ENCODE measurements around the gene LSS. TPM values are rescaled to one million over a fixed set of nuclear protein-coding genes. Genes with fewer than 3 reads are reported as not detected.

LSS gene
- total RNA-seq, 1 experiment from 2014 or later: 45.7 TPM

DNA sequence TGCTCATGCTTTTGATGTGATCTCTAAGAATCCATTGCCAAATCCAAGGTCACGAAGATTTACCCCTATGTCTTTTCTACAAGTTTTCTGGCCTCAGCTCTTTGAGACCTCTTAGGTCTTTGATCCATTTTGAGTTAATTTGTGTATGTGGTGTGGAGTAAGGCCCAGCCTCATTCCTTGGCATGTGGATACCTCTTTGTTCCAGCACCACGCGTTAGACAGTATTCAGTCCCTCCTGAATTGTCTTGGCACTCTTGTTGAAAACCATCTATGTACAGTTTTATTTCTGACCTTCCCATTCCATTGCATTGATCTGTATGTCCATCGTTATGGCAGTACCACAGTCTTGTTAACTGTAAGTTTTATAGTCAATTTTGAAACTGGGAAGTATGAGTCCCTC, 65.2 kb downstream of the LSS start:
- no peak overlapping the region for H2AFZ ChIP-seq (ENCODE audit: low read length)

DNA sequence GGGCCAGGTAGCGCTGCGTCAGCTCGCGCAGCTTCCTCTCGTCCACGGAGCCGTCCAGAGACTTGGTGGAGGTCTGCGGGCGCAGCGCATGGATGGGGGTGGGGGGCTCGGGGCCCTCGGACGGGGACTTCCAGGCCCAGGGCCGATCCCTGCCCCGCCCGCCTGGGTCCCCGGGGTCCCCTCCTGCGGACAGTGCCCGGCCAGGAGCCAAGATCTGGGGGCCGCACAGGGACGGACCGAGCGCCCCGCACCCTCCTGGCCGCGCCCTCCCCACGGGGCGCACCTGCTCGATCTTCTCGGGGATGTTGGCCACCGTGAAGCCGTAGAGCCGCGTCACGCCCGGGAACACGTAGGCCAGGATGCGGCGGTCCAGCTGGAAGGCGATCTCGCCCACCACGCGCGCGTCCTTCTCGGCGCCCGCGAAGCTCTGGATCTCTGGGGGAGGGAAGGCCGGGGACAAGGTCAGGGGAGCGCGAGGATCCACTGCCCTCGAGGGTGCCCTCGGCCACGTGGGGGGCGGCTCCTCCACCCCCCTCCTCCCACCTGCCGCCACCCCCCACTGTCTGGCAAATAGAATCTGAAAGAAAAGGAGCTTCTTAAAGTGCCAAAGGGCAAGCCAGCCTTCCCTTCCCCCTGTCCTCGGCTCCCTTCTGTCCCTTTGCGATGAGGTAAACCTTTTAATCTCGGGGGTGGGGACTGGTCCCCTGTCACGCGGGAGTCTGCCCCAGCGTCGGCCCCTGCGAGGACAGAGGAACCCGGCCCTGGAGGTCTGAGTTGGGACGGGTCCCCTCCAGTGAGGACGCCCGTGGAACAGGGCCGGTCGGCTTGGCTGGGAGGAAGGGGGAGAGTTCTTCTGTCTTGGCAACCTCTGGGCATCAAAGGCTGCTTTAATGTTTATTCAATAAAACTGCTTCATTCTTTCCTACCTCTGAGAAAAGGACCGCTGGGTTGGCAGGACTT, 66.7 kb downstream of the LSS start:
- Histone ChIP-seq H3K4me1 (ENCODE audit: insufficient read depth, low read length) (no peaks in the 10 kb centered on the region), H3K79me2 (ENCODE audit: low read length) (no peaks in the 10 kb centered on the region), H3K36me3 (ENCODE audit: low read depth, low read length) (no peaks in the 10 kb centered on the region), H3K9me3 (ENCODE audit: low read length) (no peaks in the 10 kb centered on the region), H3K9ac (ENCODE audit: low read length) (no peak overlapping the region), H3K9me2 (replicated peaks; ENCODE audit: low read length) (no peaks in the 10 kb centered on the region), H3K4me3 (ENCODE audit: low read length) (no peak overlapping the region), H3K27me3 (ENCODE audit: low read length) (no peaks in the 10 kb centered on the region), H3F3A (ENCODE audit: low read length, unreplicated experiment) (no peaks in the 10 kb centered on the region), H4K20me1 (ENCODE audit: low read length) (no peaks in the 10 kb centered on the region), H3K27ac (ENCODE audit: low read length) (no peak overlapping the region), H2AFZ (ENCODE audit: low read length) (no peak overlapping the region), H3K4me2 (ENCODE audit: low read length) (no peak overlapping the region)
- DNase-seq: no peak
- POLR2A ChIA-PET (ENCODE audit: unreplicated experiment): no interaction called here
- intact Hi-C loops (cut with micrococcal nuclease): loop anchor here (1.0 kb wide), 1 partner anchor 26 kb away; no protein-coding TSS in a partner anchor
- CTCF ChIA-PET: no interaction called here
- no TSS peak for BruUV-seq (replicated peaks)
- TF ChIP-seq EZH2phosphoT487 (IDR thresholded peaks at IDR 0.05; ENCODE audit: borderline replicate concordance, low read length): no peak
- no peak for TF ChIP-seq EZH2 (IDR thresholded peaks at IDR 0.05; ENCODE audit: low read length, unreplicated experiment)
- TF ChIP-seq, protein P1, sequence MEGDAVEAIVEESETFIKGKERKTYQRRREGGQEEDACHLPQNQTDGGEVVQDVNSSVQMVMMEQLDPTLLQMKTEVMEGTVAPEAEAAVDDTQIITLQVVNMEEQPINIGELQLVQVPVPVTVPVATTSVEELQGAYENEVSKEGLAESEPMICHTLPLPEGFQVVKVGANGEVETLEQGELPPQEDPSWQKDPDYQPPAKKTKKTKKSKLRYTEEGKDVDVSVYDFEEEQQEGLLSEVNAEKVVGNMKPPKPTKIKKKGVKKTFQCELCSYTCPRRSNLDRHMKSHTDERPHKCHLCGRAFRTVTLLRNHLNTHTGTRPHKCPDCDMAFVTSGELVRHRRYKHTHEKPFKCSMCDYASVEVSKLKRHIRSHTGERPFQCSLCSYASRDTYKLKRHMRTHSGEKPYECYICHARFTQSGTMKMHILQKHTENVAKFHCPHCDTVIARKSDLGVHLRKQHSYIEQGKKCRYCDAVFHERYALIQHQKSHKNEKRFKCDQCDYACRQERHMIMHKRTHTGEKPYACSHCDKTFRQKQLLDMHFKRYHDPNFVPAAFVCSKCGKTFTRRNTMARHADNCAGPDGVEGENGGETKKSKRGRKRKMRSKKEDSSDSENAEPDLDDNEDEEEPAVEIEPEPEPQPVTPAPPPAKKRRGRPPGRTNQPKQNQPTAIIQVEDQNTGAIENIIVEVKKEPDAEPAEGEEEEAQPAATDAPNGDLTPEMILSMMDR (conservative IDR thresholded peaks at IDR 0.05; ENCODE audit: low read depth, low read length): no peak
- ATAC-seq: no peak

More for the DNA sequence above, 65.2 kb downstream of the LSS start:
- CTCF ChIA-PET: no interaction called here
- no peak overlapping the region for H3K4me3 ChIP-seq (ENCODE audit: low read length)
- H3K27me3 ChIP-seq (ENCODE audit: low read length): no peaks in the 10 kb centered on the region
- H3K9ac ChIP-seq (ENCODE audit: low read length): no peak overlapping the region
- ATAC-seq (no peak), DNase-seq (no peak)
- POLR2A ChIA-PET (ENCODE audit: unreplicated experiment): no interaction called here
- H3F3A ChIP-seq (ENCODE audit: low read length, unreplicated experiment): no peaks in the 10 kb centered on the region
- H3K27ac ChIP-seq (ENCODE audit: low read length): no peak overlapping the region
- no peaks in the 10 kb centered on the region for H4K20me1 ChIP-seq (ENCODE audit: low read length)
- intact Hi-C loops (cut with micrococcal nuclease): no loop called here
- no TSS peak for BruUV-seq (replicated peaks)
- H3K9me3 ChIP-seq (ENCODE audit: low read length): no peaks in the 10 kb centered on the region
- no peaks in the 10 kb centered on the region for H3K36me3 ChIP-seq (ENCODE audit: low read depth, low read length)
- no peaks in the 10 kb centered on the region for H3K9me2 ChIP-seq (replicated peaks; ENCODE audit: low read length)
- no peaks in the 10 kb centered on the region for H3K4me1 ChIP-seq (ENCODE audit: insufficient read depth, low read length)
- H3K79me2 ChIP-seq (ENCODE audit: low read length): no peaks in the 10 kb centered on the region
- TF ChIP-seq EZH2 (IDR thresholded peaks at IDR 0.05; ENCODE audit: low read length, unreplicated experiment) (no peak), EZH2phosphoT487 (IDR thresholded peaks at IDR 0.05; ENCODE audit: borderline replicate concordance, low read length) (no peak)
- TF ChIP-seq, protein P1 (conservative IDR thresholded peaks at IDR 0.05; ENCODE audit: low read depth, low read length): no peak
- H3K4me2 ChIP-seq (ENCODE audit: low read length): no peak overlapping the region
